Activated T-cell treated with anti-CD3 and anti-CD28 coated beads for 24 hours (primary cell): ENCODE data around the gene NCAM1.

Experiments used
- DNase-seq: peaks from one replicate; pipeline ENCODE4 v3.0.0-alpha.2; 2020; ENCODE audit warnings: low read depth

Gene NCAM1

GRCh38 chr11:113090716-113091480, 129.7 kb downstream of the NCAM1 start:
- DNase-seq: no peak

- DNase-seq: no peak
Measured at GRCh38 chr11:113091481-113091780, 130.2 kb downstream of the NCAM1 start.

GRCh38 chr11:113096648-113097047, 135.4 kb downstream of the NCAM1 start:
- no peak for DNase-seq

GRCh38 chr11:113103932-113104690, 142.9 kb downstream of the NCAM1 start:
- no peak for DNase-seq

- no peak for DNase-seq
Measured at GRCh38 chr11:113104691-113105251, 143.6 kb downstream of the NCAM1 start.

GRCh38 chr11:113105592-113105991, 144.4 kb downstream of the NCAM1 start:
- DNase-seq: no peak

- no peak for DNase-seq
Measured at GRCh38 chr11:113106507-113106906, 145.3 kb downstream of the NCAM1 start.

GRCh38 chr11:113110046-113110445, 148.8 kb downstream of the NCAM1 start:
- DNase-seq: no peak

GRCh38 chr11:113111156-113111555, 149.9 kb downstream of the NCAM1 start:
- no peak for DNase-seq

GRCh38 chr11:113112307-113112706, 151.1 kb downstream of the NCAM1 start:
- DNase-seq: no peak

- no peak for DNase-seq
Measured at GRCh38 chr11:113113801-113114704, 152.8 kb downstream of the NCAM1 start.

GRCh38 chr11:113114705-113115027, 153.4 kb downstream of the NCAM1 start:
- DNase-seq: no peak

GRCh38 chr11:113118104-113118503, 156.9 kb downstream of the NCAM1 start:
- DNase-seq: no peak

- DNase-seq: no peak
Measured at GRCh38 chr11:113119074-113119473, 157.9 kb downstream of the NCAM1 start.

- DNase-seq: no peak
Measured at GRCh38 chr11:113119966-113120736, 158.9 kb downstream of the NCAM1 start.

- DNase-seq: no peak
Measured at GRCh38 chr11:113121746-113122145, 160.5 kb downstream of the NCAM1 start.

GRCh38 chr11:113124006-113124405, 162.8 kb downstream of the NCAM1 start:
- DNase-seq: no peak

GRCh38 chr11:113124578-113124977, 163.4 kb downstream of the NCAM1 start:
- no peak for DNase-seq

- no peak for DNase-seq
Measured at GRCh38 chr11:113129261-113129992, 168.2 kb downstream of the NCAM1 start.

- no peak for DNase-seq
Measured at GRCh38 chr11:113131036-113131775, 170.0 kb downstream of the NCAM1 start.
